Measurements from ENCODE around the gene COL18A1.

The COL18A1 gene

DNA sequence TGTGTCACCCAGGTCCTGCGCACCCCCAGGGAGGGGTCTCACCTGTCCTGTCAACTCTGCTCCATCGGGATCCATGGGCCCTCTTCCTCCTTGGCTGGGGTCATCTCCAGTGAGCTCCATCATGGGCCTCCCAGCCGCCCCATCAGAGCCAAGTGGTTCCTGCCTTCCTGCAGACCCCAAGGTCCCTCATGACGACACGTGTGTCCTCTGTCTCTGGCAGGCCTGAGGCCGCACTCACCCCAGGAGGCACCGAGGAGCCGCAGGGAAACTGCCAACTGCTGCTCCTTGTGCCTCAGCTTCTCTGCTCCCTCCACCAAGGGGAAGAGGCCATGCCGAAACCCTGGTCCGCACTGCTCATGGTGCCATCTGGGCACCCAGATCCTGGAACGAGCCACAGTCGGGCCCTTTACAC lies 46.8 kb downstream of the COL18A1 start:
- no peak overlapping the region for H3K4me3 ChIP-seq (ENCODE audit: low read depth, low read length)
- DNase-seq (ENCODE audit: low read depth): no peak
- no peak for TF ChIP-seq POLR2A (IDR thresholded peaks at IDR 0.05; ENCODE audit: extremely low read depth, insufficient read length)
- TF ChIP-seq, protein P1, sequence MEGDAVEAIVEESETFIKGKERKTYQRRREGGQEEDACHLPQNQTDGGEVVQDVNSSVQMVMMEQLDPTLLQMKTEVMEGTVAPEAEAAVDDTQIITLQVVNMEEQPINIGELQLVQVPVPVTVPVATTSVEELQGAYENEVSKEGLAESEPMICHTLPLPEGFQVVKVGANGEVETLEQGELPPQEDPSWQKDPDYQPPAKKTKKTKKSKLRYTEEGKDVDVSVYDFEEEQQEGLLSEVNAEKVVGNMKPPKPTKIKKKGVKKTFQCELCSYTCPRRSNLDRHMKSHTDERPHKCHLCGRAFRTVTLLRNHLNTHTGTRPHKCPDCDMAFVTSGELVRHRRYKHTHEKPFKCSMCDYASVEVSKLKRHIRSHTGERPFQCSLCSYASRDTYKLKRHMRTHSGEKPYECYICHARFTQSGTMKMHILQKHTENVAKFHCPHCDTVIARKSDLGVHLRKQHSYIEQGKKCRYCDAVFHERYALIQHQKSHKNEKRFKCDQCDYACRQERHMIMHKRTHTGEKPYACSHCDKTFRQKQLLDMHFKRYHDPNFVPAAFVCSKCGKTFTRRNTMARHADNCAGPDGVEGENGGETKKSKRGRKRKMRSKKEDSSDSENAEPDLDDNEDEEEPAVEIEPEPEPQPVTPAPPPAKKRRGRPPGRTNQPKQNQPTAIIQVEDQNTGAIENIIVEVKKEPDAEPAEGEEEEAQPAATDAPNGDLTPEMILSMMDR (IDR thresholded peaks at IDR 0.05; ENCODE audit: low read depth, low read length): no peak
- TF ChIP-seq, protein P2, sequence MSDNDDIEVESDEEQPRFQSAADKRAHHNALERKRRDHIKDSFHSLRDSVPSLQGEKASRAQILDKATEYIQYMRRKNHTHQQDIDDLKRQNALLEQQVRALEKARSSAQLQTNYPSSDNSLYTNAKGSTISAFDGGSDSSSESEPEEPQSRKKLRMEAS (IDR thresholded peaks at IDR 0.05; ENCODE audit: low read depth, low read length): no peak
- no peak for TF ChIP-seq MYC (IDR thresholded peaks at IDR 0.05; ENCODE audit: low read depth, low read length)

DNA sequence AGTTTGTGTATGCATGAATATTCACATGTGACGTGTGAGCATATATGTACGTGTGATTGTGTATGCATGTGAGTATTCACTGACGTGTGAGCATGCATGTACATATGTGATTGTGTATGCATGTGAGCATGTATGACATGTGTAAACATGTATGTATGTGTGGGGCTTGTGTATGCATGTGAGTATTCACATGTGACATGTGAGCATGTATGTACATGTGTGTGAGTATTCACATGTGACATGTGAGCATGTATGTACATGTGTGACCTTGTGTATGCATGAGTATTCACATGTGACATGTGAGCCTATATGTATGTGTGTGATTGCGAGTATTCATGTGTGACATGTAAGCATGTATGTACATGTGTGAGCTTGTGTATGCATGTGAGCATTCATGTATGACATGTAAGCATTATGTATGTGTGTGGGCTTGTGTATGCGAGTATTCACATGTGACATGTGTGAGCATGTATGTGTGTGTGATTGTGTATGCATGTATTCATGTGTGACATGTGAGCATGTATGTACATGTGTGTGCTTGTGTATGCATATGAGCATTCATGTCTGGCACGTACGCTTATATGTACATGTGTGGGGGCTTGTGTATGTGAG lies 47.8 kb downstream of the COL18A1 start:
- H3K4me3 ChIP-seq (ENCODE audit: low read depth, low read length): no peak overlapping the region
- TF ChIP-seq, protein P1 (IDR thresholded peaks at IDR 0.05; ENCODE audit: low read depth, low read length): no peak
- TF ChIP-seq POLR2A (IDR thresholded peaks at IDR 0.05; ENCODE audit: extremely low read depth, insufficient read length) (no peak), MYC (IDR thresholded peaks at IDR 0.05; ENCODE audit: low read depth, low read length) (no peak)
- TF ChIP-seq, protein P2 (IDR thresholded peaks at IDR 0.05; ENCODE audit: low read depth, low read length): peak; percentile 39
- no peak for DNase-seq (ENCODE audit: low read depth)

DNA sequence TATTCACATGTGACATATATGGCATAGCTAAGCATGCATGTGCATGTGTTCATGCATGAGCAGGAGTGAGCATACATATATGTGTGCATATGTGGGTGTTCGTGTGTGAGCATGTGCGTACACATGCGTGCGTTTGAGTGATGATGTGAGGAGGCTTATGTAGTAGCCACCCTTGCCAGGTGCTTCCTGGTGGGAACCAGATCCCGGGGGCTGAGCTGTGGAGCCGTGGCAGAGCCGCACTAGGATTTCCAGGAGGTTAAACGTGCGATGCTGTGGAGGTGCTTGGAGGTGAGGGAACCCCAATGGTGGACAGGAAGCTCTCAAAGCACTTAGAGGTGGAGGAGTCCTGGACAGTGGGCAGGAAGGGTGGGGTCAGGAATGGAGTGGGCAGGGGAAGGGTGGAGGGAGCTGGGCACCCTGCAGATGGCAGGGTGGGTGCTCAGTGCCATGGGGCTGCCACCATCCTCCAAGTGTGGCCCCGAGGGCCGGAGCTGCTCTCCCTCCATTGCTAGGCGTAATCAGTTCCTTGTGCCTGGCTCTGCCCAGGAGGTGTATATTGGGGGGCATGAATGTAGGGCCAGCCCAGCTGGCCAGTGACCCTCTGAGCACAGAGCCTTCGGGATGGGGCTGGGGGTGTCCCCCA lies 48.5 kb downstream of the COL18A1 start:
- no peak for DNase-seq (ENCODE audit: low read depth)
- H3K4me3 ChIP-seq (ENCODE audit: low read depth, low read length): no peak overlapping the region
- TF ChIP-seq POLR2A (IDR thresholded peaks at IDR 0.05; ENCODE audit: extremely low read depth, insufficient read length): no peak
- no peak for TF ChIP-seq MYC (IDR thresholded peaks at IDR 0.05; ENCODE audit: low read depth, low read length)
- TF ChIP-seq, protein P2 (IDR thresholded peaks at IDR 0.05; ENCODE audit: low read depth, low read length): peak; percentile 33; the same call in 1 of the 2 replicates

DNA sequence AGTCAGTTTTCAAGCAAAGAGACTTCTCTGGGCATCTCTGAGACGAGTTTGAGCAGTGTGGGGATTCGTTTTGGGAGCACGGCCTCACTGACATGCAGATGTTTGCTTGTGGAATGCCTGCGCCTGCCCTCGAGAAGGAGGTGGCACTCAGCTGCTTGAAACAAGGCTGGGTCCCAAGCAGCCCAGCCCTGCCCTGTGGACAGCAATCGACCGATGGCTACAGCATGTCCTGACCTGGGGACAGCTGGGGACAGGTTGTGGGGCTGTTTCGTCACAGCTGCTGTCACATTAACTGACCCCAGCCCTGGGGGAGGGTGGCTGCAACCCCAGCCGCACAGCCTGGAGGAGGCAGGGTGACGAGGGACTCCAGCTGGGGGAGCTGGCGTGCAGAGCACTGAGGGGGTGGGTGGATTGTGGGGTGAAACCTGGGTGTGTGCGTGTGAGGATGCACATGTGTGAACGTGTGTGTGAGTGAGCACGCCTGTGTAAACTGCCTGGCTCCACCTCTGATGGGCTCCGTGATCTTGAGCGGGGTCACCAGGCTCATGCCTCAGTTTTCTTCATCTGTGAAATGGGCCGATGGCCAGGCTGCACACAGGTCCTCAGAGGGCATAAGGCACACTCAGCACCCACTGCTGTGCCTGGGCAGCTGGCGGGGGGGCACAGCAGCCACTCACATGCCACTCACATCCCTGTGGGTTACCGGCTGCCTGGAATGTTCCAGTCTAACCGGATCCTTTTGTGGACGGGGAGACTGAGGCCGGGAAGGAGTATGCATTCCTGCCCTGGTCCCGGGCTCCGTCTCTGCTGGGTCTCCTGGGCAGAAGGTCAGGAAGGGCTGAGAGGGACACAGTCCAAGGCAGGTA lies 49.3 kb downstream of the COL18A1 start:
- TF ChIP-seq, protein P2 (IDR thresholded peaks at IDR 0.05; ENCODE audit: low read depth, low read length): no peak
- TF ChIP-seq MYC (IDR thresholded peaks at IDR 0.05; ENCODE audit: low read depth, low read length) (no peak), POLR2A (IDR thresholded peaks at IDR 0.05; ENCODE audit: extremely low read depth, insufficient read length) (no peak)
- TF ChIP-seq, protein P1 (IDR thresholded peaks at IDR 0.05; ENCODE audit: low read depth, low read length): no peak
- no peak overlapping the region for H3K4me3 ChIP-seq (ENCODE audit: low read depth, low read length)
- DNase-seq (ENCODE audit: low read depth): no peak

DNA sequence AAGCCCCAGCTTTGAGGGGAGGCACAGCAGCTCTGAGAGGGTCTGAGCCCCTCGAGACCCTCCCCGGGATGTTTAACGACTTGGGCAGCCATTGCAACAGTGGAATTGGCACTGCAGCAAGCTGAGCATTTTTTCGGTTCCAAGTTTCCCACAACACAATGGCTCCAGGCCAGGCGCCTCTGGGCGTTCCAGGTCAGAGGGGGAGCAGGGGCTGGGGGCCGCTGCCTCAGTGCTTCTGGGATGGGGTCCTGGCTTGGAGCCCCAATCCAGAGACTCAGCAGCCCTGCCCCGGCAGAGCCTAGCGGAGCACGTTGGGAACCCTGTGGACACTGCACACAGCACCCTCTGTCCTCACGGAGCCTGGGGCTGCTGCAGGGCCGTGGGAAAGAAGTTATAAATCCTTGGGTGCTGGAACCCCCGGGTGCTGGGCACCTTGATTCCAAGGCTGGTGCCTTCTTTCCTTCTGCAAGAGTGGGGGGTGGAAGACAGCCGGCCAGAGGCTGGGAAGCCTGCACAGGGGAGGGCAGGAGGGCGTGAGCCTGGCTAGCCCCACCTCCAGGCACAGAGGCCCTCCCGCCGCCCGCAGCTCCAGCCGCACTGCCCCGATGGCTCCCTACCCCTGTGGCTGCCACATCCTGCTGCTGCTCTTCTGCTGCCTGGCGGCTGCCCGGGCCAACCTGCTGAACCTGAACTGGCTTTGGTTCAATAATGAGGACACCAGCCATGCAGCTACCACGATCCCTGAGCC lies 50.1 kb downstream of the COL18A1 start:
- DNase-seq (ENCODE audit: low read depth): peak; percentile 52
- H3K4me3 ChIP-seq (ENCODE audit: low read depth, low read length): no peak overlapping the region
- TF ChIP-seq MYC (IDR thresholded peaks at IDR 0.05; ENCODE audit: low read depth, low read length) (no peak), POLR2A (IDR thresholded peaks at IDR 0.05; ENCODE audit: extremely low read depth, insufficient read length) (no peak)
- TF ChIP-seq, protein P1 (IDR thresholded peaks at IDR 0.05; ENCODE audit: low read depth, low read length): no peak
- TF ChIP-seq, protein P2 (IDR thresholded peaks at IDR 0.05; ENCODE audit: low read depth, low read length): no peak

Data from NB4 (cell line).